Hepatocyte (in vitro differentiated cells): ENCODE data around the gene AGBL1. TPM values are rescaled to one million over a fixed set of nuclear protein-coding genes. Genes with fewer than 3 reads are reported as not detected.
A peak's percentile ranks its signal among the peaks of the same experiment; 100 is the strongest.

ENCODE experiments used
- DNase-seq: peaks from one replicate; pipeline ENCODE4 v3.0.0-alpha.2; 2016; ENCODE audit warnings: low spot score
- H2AFZ ChIP-seq: fragments of 200-600 bp; sonication (generic); 2 replicates; pipeline ENCODE4 v1.6.0; 2016; ENCODE audit warnings: antibody characterized with exemption, mild to moderate bottlenecking
- H3K27ac ChIP-seq: fragments of 200-600 bp; sonication (generic); 2 replicates; pipeline ENCODE4 v1.5.1; 2016; ENCODE audit warnings: mild to moderate bottlenecking
- H3K27me3 ChIP-seq: fragments of 200-600 bp; sonication (generic); 2 replicates; pipeline ENCODE4 v1.6.1; 2016
- H3K36me3 ChIP-seq: fragments of 200-600 bp; sonication (generic); replicated peaks from 2 replicates; pipeline ENCODE4 v1.5.1; 2016; ENCODE audit warnings: low read depth; ENCODE audit not compliant: insufficient read depth
- H3K4me1 ChIP-seq: fragments of 200-600 bp; sonication (generic); 2 replicates; pipeline ENCODE4 v1.5.1; 2016; ENCODE audit warnings: mild to moderate bottlenecking, moderate library complexity; ENCODE audit not compliant: insufficient read depth
- H3K4me2 ChIP-seq: fragments of 200-600 bp; sonication (generic); 2 replicates; pipeline ENCODE4 v1.6.0; 2016
- H3K4me3 ChIP-seq: fragments of 200-600 bp; sonication (generic); 2 replicates; pipeline ENCODE4 v1.5.1; 2016; ENCODE audit warnings: mild to moderate bottlenecking
- H3K79me2 ChIP-seq: fragments of 200-600 bp; sonication (generic); 2 replicates; pipeline ENCODE4 v1.6.0; 2017; ENCODE audit warnings: mild to moderate bottlenecking
- H3K9me2 ChIP-seq: fragments of 200-600 bp; sonication (generic); replicated peaks from 2 replicates; pipeline ENCODE4 v1.6.0; 2017; ENCODE audit warnings: mild to moderate bottlenecking; ENCODE audit not compliant: insufficient read depth
- H3K9me3 ChIP-seq: fragments of 200-600 bp; sonication (generic); 2 replicates; pipeline ENCODE4 v1.5.1; 2016; ENCODE audit warnings: low read depth, mild to moderate bottlenecking
- H4K20me1 ChIP-seq: fragments of 200-600 bp; sonication (generic); 2 replicates; pipeline ENCODE4 v1.6.0; 2016; ENCODE audit warnings: mild to moderate bottlenecking; ENCODE audit not compliant: insufficient read depth, poor library complexity, severe bottlenecking
- EZH2 ChIP-seq: fragments of 200-600 bp; sonication (generic); IDR thresholded peaks from 2 replicates; pipeline ENCODE4 v1.6.1; 2016; ENCODE audit warnings: antibody characterized with exemption, mild to moderate bottlenecking, borderline replicate concordance
- EZH2phosphoT487 ChIP-seq: fragments of 200-600 bp; sonication (generic); IDR thresholded peaks from one replicate; pipeline ENCODE4 v1.6.1; 2018; ENCODE audit warnings: antibody characterized with exemption, mild to moderate bottlenecking, low read depth, moderate library complexity; ENCODE audit not compliant: unreplicated experiment, severe bottlenecking
- WGBS: methylation state at CpG from one replicate; pipeline ENCODE4 v1.1.6; 2016; ENCODE audit warnings: low lambda C conversion rate; ENCODE audit errors: missing lambda C conversion rate; 5-methylcytosine and 5-hydroxymethylcytosine counted together
- polyA plus RNA-seq: library from polyadenylated mRNA; unstranded; fragments of >200 nt; fragmentation: Nextera tagmentation; extraction: Ambion mirVana; gene quantifications from 2 replicates; pipeline ENCODE4 v1.2.1, GENCODE V29; 2016
- total RNA-seq: library from RNA; depleted of rRNA; stranded (reverse); fragments of >200 nt; gene quantifications from 2 replicates; pipeline ENCODE4 v1.2.3, GENCODE V29; 2014
- TF ChIP-seq, protein P1 (sequence below): fragments of 200-600 bp; sonication (generic); IDR thresholded peaks from 2 replicates; pipeline ENCODE4 v1.5.1; 2016; ENCODE audit warnings: antibody characterized with exemption, mild to moderate bottlenecking; ENCODE audit not compliant: poor library complexity

AGBL1 gene
- total and polyA plus RNA-seq, 2 experiments from 2014 or later: not detected

DNA sequence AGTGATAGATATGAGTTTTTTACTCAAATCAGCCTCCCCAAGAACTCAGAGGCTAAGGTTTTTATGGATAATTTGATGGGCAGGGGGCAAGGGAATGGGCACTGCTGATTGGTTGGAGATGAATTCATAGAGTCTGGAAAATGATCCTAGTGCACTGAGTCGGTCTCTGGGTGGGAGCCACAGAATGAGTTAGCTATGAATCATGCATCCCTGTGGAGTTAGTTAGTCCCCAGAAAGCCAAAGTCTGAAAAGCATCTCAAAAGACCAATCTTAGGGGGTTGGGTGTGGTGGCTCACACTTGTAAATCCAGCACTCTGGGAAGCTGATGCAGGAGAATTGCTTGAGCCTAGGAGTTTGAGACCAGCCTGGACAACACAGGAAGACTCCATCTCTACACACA lies 516.1 kb downstream of the AGBL1 start:
- WGBS: 100% methylated on average over 1 of the region's 1 CpG
- no peak for DNase-seq
- H3K4me3 ChIP-seq: no peak overlapping the region
- no peaks in the 10 kb centered on the region for H3K79me2 ChIP-seq
- TF ChIP-seq EZH2 (no peak), EZH2phosphoT487 (no peak)
- TF ChIP-seq, protein P1, sequence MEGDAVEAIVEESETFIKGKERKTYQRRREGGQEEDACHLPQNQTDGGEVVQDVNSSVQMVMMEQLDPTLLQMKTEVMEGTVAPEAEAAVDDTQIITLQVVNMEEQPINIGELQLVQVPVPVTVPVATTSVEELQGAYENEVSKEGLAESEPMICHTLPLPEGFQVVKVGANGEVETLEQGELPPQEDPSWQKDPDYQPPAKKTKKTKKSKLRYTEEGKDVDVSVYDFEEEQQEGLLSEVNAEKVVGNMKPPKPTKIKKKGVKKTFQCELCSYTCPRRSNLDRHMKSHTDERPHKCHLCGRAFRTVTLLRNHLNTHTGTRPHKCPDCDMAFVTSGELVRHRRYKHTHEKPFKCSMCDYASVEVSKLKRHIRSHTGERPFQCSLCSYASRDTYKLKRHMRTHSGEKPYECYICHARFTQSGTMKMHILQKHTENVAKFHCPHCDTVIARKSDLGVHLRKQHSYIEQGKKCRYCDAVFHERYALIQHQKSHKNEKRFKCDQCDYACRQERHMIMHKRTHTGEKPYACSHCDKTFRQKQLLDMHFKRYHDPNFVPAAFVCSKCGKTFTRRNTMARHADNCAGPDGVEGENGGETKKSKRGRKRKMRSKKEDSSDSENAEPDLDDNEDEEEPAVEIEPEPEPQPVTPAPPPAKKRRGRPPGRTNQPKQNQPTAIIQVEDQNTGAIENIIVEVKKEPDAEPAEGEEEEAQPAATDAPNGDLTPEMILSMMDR: no peak
- no peaks in the 10 kb centered on the region for H3K9me3 ChIP-seq
- H3K4me1 ChIP-seq: no peaks in the 10 kb centered on the region
- no peaks in the 10 kb centered on the region for H3K36me3 ChIP-seq
- no peak overlapping the region for H2AFZ ChIP-seq
- no peaks in the 10 kb centered on the region for H3K9me2 ChIP-seq
- no peaks in the 10 kb centered on the region for H4K20me1 ChIP-seq
- no peaks in the 10 kb centered on the region for H3K27me3 ChIP-seq
- H3K27ac ChIP-seq: no peak overlapping the region
- H3K4me2 ChIP-seq: no peak overlapping the region

DNA sequence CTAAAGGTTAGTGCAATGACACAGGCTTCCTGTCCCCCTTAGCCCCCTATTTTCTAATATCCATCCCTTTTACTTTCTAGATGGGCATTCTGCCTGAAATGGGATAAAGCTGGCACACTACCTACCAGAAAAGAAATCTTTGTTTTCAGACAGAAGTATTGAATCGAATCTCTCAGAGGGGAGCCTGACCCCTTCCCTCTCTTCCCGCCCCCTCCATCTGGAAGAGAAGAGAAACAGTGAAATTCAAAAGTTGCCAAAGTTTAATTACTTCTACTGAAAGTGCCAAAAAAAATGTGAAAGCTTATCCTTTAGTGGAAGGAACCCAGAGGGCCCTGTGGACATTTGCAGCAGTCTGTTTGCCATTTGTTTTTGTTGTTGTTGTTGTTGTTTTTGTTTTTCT lies 523.8 kb downstream of the AGBL1 start:
- Histone ChIP-seq H3K9me2 (no peaks in the 10 kb centered on the region), H3K9me3 (no peaks in the 10 kb centered on the region), H3K27me3 (peaks cover 5% of the 10 kb centered on the region), H3K79me2 (no peaks in the 10 kb centered on the region), H2AFZ (no peak overlapping the region), H3K4me2 (no peak overlapping the region), H3K4me1 (no peaks in the 10 kb centered on the region), H4K20me1 (no peaks in the 10 kb centered on the region), H3K4me3 (no peak overlapping the region), H3K27ac (no peak overlapping the region), H3K36me3 (no peaks in the 10 kb centered on the region)
- TF ChIP-seq EZH2 (no peak), EZH2phosphoT487 (no peak)
- TF ChIP-seq, protein P1: no peak
- WGBS: 86% methylated on average over 2 of the region's 2 CpGs
- DNase-seq: no peak

DNA sequence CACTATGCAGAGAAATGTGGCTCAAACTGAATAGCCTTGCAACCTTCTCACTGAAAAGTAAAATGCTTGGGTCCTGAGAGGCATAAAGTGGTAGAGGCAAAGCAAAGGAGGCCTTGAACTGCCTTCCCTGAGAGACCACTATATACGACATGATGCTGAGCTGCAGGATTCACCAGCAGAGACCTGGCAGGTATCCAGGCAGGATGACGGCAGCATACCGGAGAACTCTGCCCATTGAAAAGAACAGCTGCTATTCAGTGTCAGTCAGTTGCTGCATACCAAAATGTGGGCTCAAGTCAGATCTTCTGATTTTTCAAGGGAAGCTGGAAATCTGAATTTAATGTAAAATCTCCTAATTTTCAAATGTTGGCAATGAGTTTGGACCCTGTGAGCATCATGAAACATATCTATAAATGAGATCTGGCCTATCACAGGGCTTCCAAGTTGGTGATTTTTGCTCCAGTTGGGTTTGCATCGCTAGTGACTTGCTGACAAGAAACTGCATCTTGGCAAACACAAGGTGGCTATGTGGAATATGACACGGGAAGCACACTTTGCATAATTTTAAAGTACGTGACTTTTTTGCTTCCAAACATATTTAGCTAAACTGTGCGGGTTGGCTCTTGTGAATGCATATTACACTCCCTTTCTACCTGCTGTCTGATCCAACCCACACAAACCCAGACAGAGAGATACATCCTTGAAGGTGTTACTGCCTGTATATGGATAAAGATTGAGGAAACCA lies 529.0 kb downstream of the AGBL1 start:
- Histone ChIP-seq H3K36me3 (no peaks in the 10 kb centered on the region), H3K4me2 (no peak overlapping the region), H3K9me2 (no peaks in the 10 kb centered on the region), H3K4me3 (no peak overlapping the region), H3K79me2 (no peaks in the 10 kb centered on the region), H3K4me1 (peaks cover 6% of the 10 kb centered on the region), H3K27ac (no peak overlapping the region), H2AFZ (no peak overlapping the region), H3K27me3 (no peaks in the 10 kb centered on the region), H4K20me1 (no peaks in the 10 kb centered on the region), H3K9me3 (no peaks in the 10 kb centered on the region)
- WGBS: 81% methylated on average over 7 of the region's 7 CpGs
- no peak for TF ChIP-seq EZH2
- no peak for TF ChIP-seq EZH2phosphoT487
- TF ChIP-seq, protein P1: no peak
- peak; percentile 16 for DNase-seq
